KMS-11 (cell line): ENCODE data around the gene ACP7.

ENCODE experiments used
- H2AFZ ChIP-seq: fragments of 200-600 bp; sonication (generic); 2 replicates; pipeline ENCODE4 v1.6.1; 2016; ENCODE audit warnings: antibody characterized with exemption, mixed run types, low read depth
- H3K27ac ChIP-seq: fragments of 200-600 bp; sonication (generic); 2 replicates; pipeline ENCODE4 v1.6.1; 2016; ENCODE audit warnings: mild to moderate bottlenecking, mixed run types
- H3K27me3 ChIP-seq: fragments of 200-600 bp; sonication (generic); 2 replicates; pipeline ENCODE4 v1.6.1; 2017; ENCODE audit warnings: mild to moderate bottlenecking, low read depth, mixed run types, moderate library complexity; ENCODE audit not compliant: insufficient read depth
- H3K36me3 ChIP-seq: fragments of 200-600 bp; sonication (generic); 2 replicates; pipeline ENCODE4 v1.6.1; 2017; ENCODE audit warnings: mild to moderate bottlenecking, mixed run types; ENCODE audit not compliant: insufficient read depth
- H3K4me1 ChIP-seq: fragments of 200-600 bp; sonication (generic); 2 replicates; pipeline ENCODE4 v1.6.1; 2016; ENCODE audit warnings: mild to moderate bottlenecking, low read depth, mixed run types; ENCODE audit not compliant: poor library complexity, severe bottlenecking
- H3K4me2 ChIP-seq: fragments of 200-600 bp; sonication (generic); 2 replicates; pipeline ENCODE4 v1.7.0; 2016; ENCODE audit warnings: mild to moderate bottlenecking, mixed run types
- H3K4me3 ChIP-seq: fragments of 200-600 bp; sonication (generic); IDR thresholded peaks from 2 replicates; pipeline ENCODE4 v1.6.1; 2017; ENCODE audit warnings: low read depth, low read length, mixed read lengths; ENCODE audit not compliant: insufficient read depth
- H3K79me2 ChIP-seq: fragments of 200-600 bp; sonication (generic); 2 replicates; pipeline ENCODE4 v1.6.1; 2016; ENCODE audit warnings: low read depth, mixed run types; ENCODE audit not compliant: insufficient read depth
- H3K9ac ChIP-seq: fragments of 200-600 bp; sonication (generic); 2 replicates; pipeline ENCODE4 v1.6.1; 2016; ENCODE audit warnings: mild to moderate bottlenecking, mixed run types
- H4K20me1 ChIP-seq: fragments of 200-600 bp; sonication (generic); 2 replicates; pipeline ENCODE4 v1.6.1; 2016; ENCODE audit warnings: mild to moderate bottlenecking, mixed run types; ENCODE audit not compliant: insufficient read depth
- CTCF ChIP-seq: fragments of 200-600 bp; sonication (generic); conservative IDR thresholded peaks from 2 replicates; pipeline ENCODE4 v1.6.1; 2017; ENCODE audit warnings: low read depth, mild to moderate bottlenecking, antibody characterized with exemption, low read length, moderate library complexity, mixed read lengths

The ACP7 gene

GRCh38 chr19:39082745-39083598 lies 1.2 kb upstream of the ACP7 start:
- Histone ChIP-seq H3K9ac (no peak overlapping the region), H3K4me1 (no peaks in the 10 kb centered on the region), H3K36me3 (no peaks in the 10 kb centered on the region), H3K4me3 (no peak overlapping the region), H3K79me2 (no peaks in the 10 kb centered on the region), H3K27me3 (no peaks in the 10 kb centered on the region; the same call in 1 of the 2 replicates), H4K20me1 (no peaks in the 10 kb centered on the region), H2AFZ (no peak overlapping the region), H3K27ac (no peak overlapping the region), H3K4me2 (no peak overlapping the region)
- no peak for TF ChIP-seq CTCF

- no peaks in the 10 kb centered on the region for H3K4me1 ChIP-seq
Measured at GRCh38 chr19:39083599-39083982, 577 bp upstream of the ACP7 start.

GRCh38 chr19:39084732-39085080 lies 538 bp downstream of the ACP7 start:
- Histone ChIP-seq H3K36me3 (no peaks in the 10 kb centered on the region), H3K79me2 (no peaks in the 10 kb centered on the region), H3K4me2 (no peak overlapping the region), H3K4me1 (no peaks in the 10 kb centered on the region), H4K20me1 (no peaks in the 10 kb centered on the region), H3K9ac (no peak overlapping the region), H3K27me3 (no peaks in the 10 kb centered on the region; the same call in 1 of the 2 replicates), H2AFZ (no peak overlapping the region), H3K4me3 (no peak overlapping the region), H3K27ac (no peak overlapping the region)
- no peak for TF ChIP-seq CTCF

More at GRCh38 chr19:39083599-39083982, 577 bp upstream of the ACP7 start:
- H4K20me1 ChIP-seq: no peaks in the 10 kb centered on the region
- H3K79me2 ChIP-seq: no peaks in the 10 kb centered on the region
- H3K27ac ChIP-seq: no peak overlapping the region
- no peaks in the 10 kb centered on the region; the same call in 1 of the 2 replicates for H3K27me3 ChIP-seq
- no peak overlapping the region for H3K9ac ChIP-seq
- no peak overlapping the region for H3K4me2 ChIP-seq
- no peak overlapping the region for H3K4me3 ChIP-seq
- H3K36me3 ChIP-seq: no peaks in the 10 kb centered on the region
- H2AFZ ChIP-seq: no peak overlapping the region
- no peak for TF ChIP-seq CTCF

- no peaks in the 10 kb centered on the region; the same call in 1 of the 2 replicates for H3K27me3 ChIP-seq
- H3K4me1 ChIP-seq: no peaks in the 10 kb centered on the region
- H2AFZ ChIP-seq: no peak overlapping the region
- H3K4me2 ChIP-seq: no peak overlapping the region
- no peak for TF ChIP-seq CTCF
- H3K4me3 ChIP-seq: no peak overlapping the region
- no peak overlapping the region for H3K9ac ChIP-seq
- no peak overlapping the region for H3K27ac ChIP-seq
- H3K79me2 ChIP-seq: no peaks in the 10 kb centered on the region
- H3K36me3 ChIP-seq: no peaks in the 10 kb centered on the region
- H4K20me1 ChIP-seq: no peaks in the 10 kb centered on the region
Measured at GRCh38 chr19:39085392-39085791, 1.2 kb downstream of the ACP7 start.
